ENCODE results near the gene SDC4. TPM values are rescaled to one million over a fixed set of nuclear protein-coding genes. Genes with fewer than 3 reads are reported as not detected.

The SDC4 gene
- total and polyA plus RNA-seq, 9 donors = 5.4 to 14.1 (median 7.9) TPM

GRCh38 chr20:45377269-45377668 lies 29.0 kb upstream of the SDC4 start:
- no peak overlapping the region for H3K4me3 ChIP-seq (ENCODE audit: low read length)
- 65% methylated on average over 10 of the region's 11 CpGs for WGBS (ENCODE audit: insufficient coverage)

GRCh38 chr20:45374966-45375365 lies 26.7 kb upstream of the SDC4 start:
- Histone ChIP-seq H3K9me3 (replicated peaks; ENCODE audit: control insufficient read depth, low read depth, low read length) (no peaks in the 10 kb centered on the region), H3K36me3 (ENCODE audit: control insufficient read depth, insufficient read depth, low read length) (no peaks in the 10 kb centered on the region), H3K4me3 (ENCODE audit: low read length) (no peak overlapping the region), H3K4me1 (ENCODE audit: control insufficient read depth, insufficient read depth, low read length) (peaks cover 15% of the 10 kb centered on the region), H3K27me3 (ENCODE audit: control insufficient read depth, insufficient read depth, low read length) (no peaks in the 10 kb centered on the region), H3K27ac (ENCODE audit: low read length) (no peak overlapping the region)
- DNase-seq = no peak
- 91% methylated on average over 14 of the region's 14 CpGs for WGBS (ENCODE audit: insufficient coverage)

More at GRCh38 chr20:45377269-45377668, 29.0 kb upstream of the SDC4 start:
- Histone ChIP-seq H3K27ac (ENCODE audit: low read length) (no peak overlapping the region), H3K27me3 (ENCODE audit: control insufficient read depth, insufficient read depth, low read length) (no peaks in the 10 kb centered on the region), H3K9me3 (replicated peaks; ENCODE audit: control insufficient read depth, low read depth, low read length) (no peaks in the 10 kb centered on the region), H3K4me1 (ENCODE audit: control insufficient read depth, insufficient read depth, low read length) (peaks cover 15% of the 10 kb centered on the region), H3K36me3 (ENCODE audit: control insufficient read depth, insufficient read depth, low read length) (no peaks in the 10 kb centered on the region)
- DNase-seq = no peak

- H3K36me3 ChIP-seq (ENCODE audit: control insufficient read depth, insufficient read depth, low read length) = no peaks in the 10 kb centered on the region
- H3K27me3 ChIP-seq (ENCODE audit: control insufficient read depth, insufficient read depth, low read length) = no peaks in the 10 kb centered on the region
- no peaks in the 10 kb centered on the region for H3K9me3 ChIP-seq (replicated peaks; ENCODE audit: control insufficient read depth, low read depth, low read length)
- H3K27ac ChIP-seq (ENCODE audit: low read length) = no peak overlapping the region
- peak overlapping the region; percentile 35 for H3K4me3 ChIP-seq (ENCODE audit: low read length)
- no peak for DNase-seq
- WGBS (ENCODE audit: insufficient coverage) = 63% methylated on average over 7 of the region's 9 CpGs
- H3K4me1 ChIP-seq (ENCODE audit: control insufficient read depth, insufficient read depth, low read length) = peaks cover 15% of the 10 kb centered on the region
Observed at GRCh38 chr20:45374101-45374467, 25.9 kb upstream of the SDC4 start.

- Histone ChIP-seq H3K27me3 (ENCODE audit: control insufficient read depth, insufficient read depth, low read length) (no peaks in the 10 kb centered on the region), H3K4me3 (ENCODE audit: low read length) (peak overlapping the region; percentile 35), H3K4me1 (ENCODE audit: control insufficient read depth, insufficient read depth, low read length) (peaks cover 15% of the 10 kb centered on the region), H3K36me3 (ENCODE audit: control insufficient read depth, insufficient read depth, low read length) (peaks cover 3% of the 10 kb centered on the region), H3K9me3 (replicated peaks; ENCODE audit: control insufficient read depth, low read depth, low read length) (no peaks in the 10 kb centered on the region), H3K27ac (ENCODE audit: low read length) (no peak overlapping the region)
- WGBS (ENCODE audit: insufficient coverage) = 9% methylated on average over 12 of the region's 38 CpGs
- DNase-seq = peak; percentile 77
Observed at GRCh38 chr20:45373353-45374100, 25.3 kb upstream of the SDC4 start.

GRCh38 chr20:45372646-45373352 lies 24.6 kb upstream of the SDC4 start:
- peak overlapping the region; percentile 35 for H3K4me3 ChIP-seq (ENCODE audit: low read length)
- WGBS (ENCODE audit: insufficient coverage) = 18% methylated on average over 17 of the region's 30 CpGs
- H3K4me1 ChIP-seq (ENCODE audit: control insufficient read depth, insufficient read depth, low read length) = peaks cover 15% of the 10 kb centered on the region
- no peaks in the 10 kb centered on the region for H3K27me3 ChIP-seq (ENCODE audit: control insufficient read depth, insufficient read depth, low read length)
- no peaks in the 10 kb centered on the region for H3K9me3 ChIP-seq (replicated peaks; ENCODE audit: control insufficient read depth, low read depth, low read length)
- no peak overlapping the region for H3K27ac ChIP-seq (ENCODE audit: low read length)
- DNase-seq = no peak
- peaks cover 10% of the 10 kb centered on the region for H3K36me3 ChIP-seq (ENCODE audit: control insufficient read depth, insufficient read depth, low read length)

GRCh38 chr20:45372241-45372640 lies 24.0 kb upstream of the SDC4 start:
- Histone ChIP-seq H3K27ac (ENCODE audit: low read length) (no peak overlapping the region), H3K36me3 (ENCODE audit: control insufficient read depth, insufficient read depth, low read length) (peaks cover 16% of the 10 kb centered on the region), H3K4me3 (ENCODE audit: low read length) (no peak overlapping the region), H3K9me3 (replicated peaks; ENCODE audit: control insufficient read depth, low read depth, low read length) (no peaks in the 10 kb centered on the region), H3K27me3 (ENCODE audit: control insufficient read depth, insufficient read depth, low read length) (no peaks in the 10 kb centered on the region), H3K4me1 (ENCODE audit: control insufficient read depth, insufficient read depth, low read length) (peaks cover 15% of the 10 kb centered on the region)
- 73% methylated on average over 9 of the region's 10 CpGs for WGBS (ENCODE audit: insufficient coverage)
- DNase-seq = no peak

GRCh38 chr20:45370571-45371160 lies 22.4 kb upstream of the SDC4 start:
- no peaks in the 10 kb centered on the region for H3K27me3 ChIP-seq (ENCODE audit: control insufficient read depth, insufficient read depth, low read length)
- peaks cover 31% of the 10 kb centered on the region for H3K36me3 ChIP-seq (ENCODE audit: control insufficient read depth, insufficient read depth, low read length)
- no peak overlapping the region for H3K4me3 ChIP-seq (ENCODE audit: low read length)
- DNase-seq = no peak
- H3K4me1 ChIP-seq (ENCODE audit: control insufficient read depth, insufficient read depth, low read length) = peaks cover 15% of the 10 kb centered on the region
- H3K27ac ChIP-seq (ENCODE audit: low read length) = no peak overlapping the region
- H3K9me3 ChIP-seq (replicated peaks; ENCODE audit: control insufficient read depth, low read depth, low read length) = no peaks in the 10 kb centered on the region
- WGBS (ENCODE audit: insufficient coverage) = 94% methylated on average over 2 of the region's 3 CpGs

- H3K4me1 ChIP-seq (ENCODE audit: control insufficient read depth, insufficient read depth, low read length) = peaks cover 17% of the 10 kb centered on the region
- H3K27ac ChIP-seq (ENCODE audit: low read length) = no peak overlapping the region
- H3K36me3 ChIP-seq (ENCODE audit: control insufficient read depth, insufficient read depth, low read length) = peaks cover 32% of the 10 kb centered on the region
- H3K9me3 ChIP-seq (replicated peaks; ENCODE audit: control insufficient read depth, low read depth, low read length) = no peaks in the 10 kb centered on the region
- H3K27me3 ChIP-seq (ENCODE audit: control insufficient read depth, insufficient read depth, low read length) = no peaks in the 10 kb centered on the region
- 79% methylated on average over 6 of the region's 6 CpGs for WGBS (ENCODE audit: insufficient coverage)
- peak; percentile 47 for DNase-seq
- no peak overlapping the region for H3K4me3 ChIP-seq (ENCODE audit: low read length)
Observed at GRCh38 chr20:45368221-45368980, 20.2 kb upstream of the SDC4 start.

GRCh38 chr20:45367126-45367525 lies 18.9 kb upstream of the SDC4 start:
- Histone ChIP-seq H3K4me1 (ENCODE audit: control insufficient read depth, insufficient read depth, low read length) (peaks cover 10% of the 10 kb centered on the region), H3K9me3 (replicated peaks; ENCODE audit: control insufficient read depth, low read depth, low read length) (no peaks in the 10 kb centered on the region), H3K27me3 (ENCODE audit: control insufficient read depth, insufficient read depth, low read length) (no peaks in the 10 kb centered on the region), H3K4me3 (ENCODE audit: low read length) (no peak overlapping the region), H3K36me3 (ENCODE audit: control insufficient read depth, insufficient read depth, low read length) (peaks cover 32% of the 10 kb centered on the region), H3K27ac (ENCODE audit: low read length) (no peak overlapping the region)
- no peak for DNase-seq

GRCh38 chr20:45366631-45367030 lies 18.4 kb upstream of the SDC4 start:
- Histone ChIP-seq H3K9me3 (replicated peaks; ENCODE audit: control insufficient read depth, low read depth, low read length) (no peaks in the 10 kb centered on the region), H3K27me3 (ENCODE audit: control insufficient read depth, insufficient read depth, low read length) (no peaks in the 10 kb centered on the region), H3K4me3 (ENCODE audit: low read length) (no peak overlapping the region), H3K27ac (ENCODE audit: low read length) (no peak overlapping the region), H3K36me3 (ENCODE audit: control insufficient read depth, insufficient read depth, low read length) (peaks cover 32% of the 10 kb centered on the region), H3K4me1 (ENCODE audit: control insufficient read depth, insufficient read depth, low read length) (peaks cover 10% of the 10 kb centered on the region)
- 86% methylated on average over 11 of the region's 11 CpGs for WGBS (ENCODE audit: insufficient coverage)
- no peak for DNase-seq

Measured in muscle of leg (tissue), 11 donors.